GM18867 (cell line): ENCODE results near the gene CRHBP.

Experiments
- ATAC-seq: cut with Tn5 transposase; IDR thresholded peaks from one replicate; pipeline ENCODE4 v1.9.1; 2021; ENCODE audit warnings: mild to moderate bottlenecking, moderate library complexity; ENCODE audit not compliant: unreplicated experiment

The CRHBP gene

DNA sequence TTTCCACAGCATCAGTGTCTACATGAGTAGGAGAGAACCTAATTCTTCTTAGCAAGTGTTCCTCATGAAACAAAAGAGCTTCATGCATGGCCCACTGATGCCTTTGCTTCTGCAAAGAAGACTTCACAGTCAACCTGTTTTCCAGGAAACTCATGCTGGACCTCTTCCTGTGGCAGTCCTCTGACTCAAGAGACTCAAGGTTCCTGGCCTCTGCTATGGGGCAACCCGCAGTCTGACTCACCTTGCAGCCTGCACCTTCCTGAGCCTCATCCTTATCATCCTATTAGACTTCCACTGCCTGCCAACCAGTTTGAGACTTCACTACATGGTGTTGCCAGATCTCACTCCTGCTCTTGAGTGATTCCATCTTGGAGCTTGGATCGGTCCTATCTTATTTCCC lies 59.8 kb downstream of the CRHBP start:
- ATAC-seq: no peak

DNA sequence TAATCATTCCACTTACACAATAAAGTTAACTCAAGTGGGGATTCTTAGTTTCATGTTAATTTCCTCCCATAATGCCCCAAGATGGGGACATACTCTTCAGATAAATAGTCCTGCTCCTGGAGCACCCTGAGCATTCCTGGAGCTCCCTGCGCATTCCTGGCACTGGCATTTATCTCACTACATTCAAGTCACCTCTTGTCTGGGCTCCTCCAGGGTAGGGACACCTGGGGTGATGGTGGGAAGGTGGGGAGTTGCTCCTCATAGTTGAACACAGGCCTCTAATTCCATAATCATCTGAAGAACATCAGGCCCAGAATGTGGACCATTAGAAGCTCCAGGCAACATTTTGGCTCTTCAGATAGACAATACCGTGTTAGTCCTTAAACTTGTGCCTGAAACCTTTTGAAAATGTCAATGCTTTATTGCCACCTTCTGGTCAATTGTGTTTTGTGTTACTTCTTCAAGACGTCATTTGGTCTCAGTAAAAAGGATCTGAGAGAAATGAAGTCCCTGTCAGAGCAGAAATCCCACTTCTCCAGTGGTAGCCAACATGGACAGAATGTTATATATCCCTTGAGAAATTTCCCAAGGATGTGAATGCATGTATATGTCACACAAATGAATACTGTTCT lies 63.2 kb downstream of the CRHBP start:
- no peak for ATAC-seq

- ATAC-seq: no peak
Observed at GRCh38 chr5:77016962-77017361, 64.1 kb downstream of the CRHBP start.

DNA sequence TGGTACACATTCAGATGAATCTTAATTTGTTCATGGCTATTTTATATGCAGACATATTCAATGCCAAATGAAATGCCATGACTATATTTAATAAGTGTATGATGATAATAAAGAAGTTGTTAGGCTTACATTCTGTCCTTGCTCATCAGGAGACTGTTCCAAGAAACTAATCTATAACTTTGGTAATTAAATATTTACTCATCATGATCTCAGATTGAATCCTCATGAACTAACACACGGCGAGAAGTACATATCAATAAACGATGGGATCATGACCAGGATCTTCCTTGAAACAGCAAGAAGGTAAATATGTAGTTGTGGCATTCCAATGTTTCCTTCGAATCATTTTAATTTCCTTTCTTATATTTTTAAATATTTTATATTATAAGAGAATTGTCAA lies 64.8 kb downstream of the CRHBP start:
- ATAC-seq: no peak
